ENCODE measurements around the gene DGKH. TPM values are rescaled to one million over a fixed set of nuclear protein-coding genes. Genes with fewer than 3 reads are reported as not detected.

Gene DGKH
- total and polyA plus RNA-seq, 2 experiments from 2014 or later = 3.6 to 7.2 TPM

DNA sequence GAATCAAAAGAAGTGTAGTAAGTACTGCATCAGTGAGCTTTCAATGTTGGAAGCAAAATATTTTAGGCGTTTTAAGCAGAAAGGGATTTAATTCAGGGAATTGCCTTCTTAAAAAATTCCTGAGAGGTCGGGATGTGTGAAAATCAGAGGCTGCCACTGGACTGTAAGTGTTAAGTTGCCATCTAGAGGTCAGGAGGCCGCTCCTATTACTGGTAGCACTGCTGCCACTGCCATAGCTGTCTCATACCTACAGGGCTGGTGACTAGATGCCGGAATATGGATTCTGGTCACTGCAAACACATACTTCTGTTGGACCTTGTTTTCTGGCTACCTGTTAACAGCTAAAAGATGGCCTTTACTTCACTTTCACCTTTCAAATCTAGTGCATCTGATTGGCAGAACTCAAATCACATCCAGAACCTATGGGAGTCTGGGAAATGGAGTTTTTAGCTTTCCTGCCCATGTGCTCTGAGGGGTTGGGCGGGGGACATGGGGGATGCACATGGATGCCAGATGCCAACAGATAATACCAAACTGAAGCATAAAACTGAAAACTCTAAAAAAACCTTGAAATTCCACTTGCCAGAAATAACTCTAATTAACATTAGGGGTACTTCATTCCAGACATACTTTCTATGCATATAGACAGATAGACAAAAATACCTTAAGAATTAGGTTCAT lies 29.8 kb downstream of the DGKH start:
- Histone ChIP-seq H3K36me3 (replicated peaks; ENCODE audit: insufficient read depth, low read depth) (no peaks in the 10 kb centered on the region), H3K27ac (no peak overlapping the region), H3K9me3 (ENCODE audit: low read depth) (no peaks in the 10 kb centered on the region), H4K20me1 (ENCODE audit: insufficient read depth, poor library complexity, severe bottlenecking) (no peaks in the 10 kb centered on the region), H3K4me2 (no peak overlapping the region), H3K27me3 (no peaks in the 10 kb centered on the region), H3K4me3 (no peak overlapping the region), H3K4me1 (ENCODE audit: insufficient read depth) (no peaks in the 10 kb centered on the region), H3K9me2 (replicated peaks; ENCODE audit: insufficient read depth) (no peaks in the 10 kb centered on the region), H3K79me2 (no peaks in the 10 kb centered on the region), H2AFZ (no peak overlapping the region)
- 79% methylated on average over 5 of the region's 5 CpGs for WGBS (ENCODE audit: low lambda C conversion rate, missing lambda C conversion rate)
- no peak for TF ChIP-seq EZH2phosphoT487 (IDR thresholded peaks at IDR 0.05; ENCODE audit: low read depth, severe bottlenecking, unreplicated experiment)
- TF ChIP-seq, protein P1, sequence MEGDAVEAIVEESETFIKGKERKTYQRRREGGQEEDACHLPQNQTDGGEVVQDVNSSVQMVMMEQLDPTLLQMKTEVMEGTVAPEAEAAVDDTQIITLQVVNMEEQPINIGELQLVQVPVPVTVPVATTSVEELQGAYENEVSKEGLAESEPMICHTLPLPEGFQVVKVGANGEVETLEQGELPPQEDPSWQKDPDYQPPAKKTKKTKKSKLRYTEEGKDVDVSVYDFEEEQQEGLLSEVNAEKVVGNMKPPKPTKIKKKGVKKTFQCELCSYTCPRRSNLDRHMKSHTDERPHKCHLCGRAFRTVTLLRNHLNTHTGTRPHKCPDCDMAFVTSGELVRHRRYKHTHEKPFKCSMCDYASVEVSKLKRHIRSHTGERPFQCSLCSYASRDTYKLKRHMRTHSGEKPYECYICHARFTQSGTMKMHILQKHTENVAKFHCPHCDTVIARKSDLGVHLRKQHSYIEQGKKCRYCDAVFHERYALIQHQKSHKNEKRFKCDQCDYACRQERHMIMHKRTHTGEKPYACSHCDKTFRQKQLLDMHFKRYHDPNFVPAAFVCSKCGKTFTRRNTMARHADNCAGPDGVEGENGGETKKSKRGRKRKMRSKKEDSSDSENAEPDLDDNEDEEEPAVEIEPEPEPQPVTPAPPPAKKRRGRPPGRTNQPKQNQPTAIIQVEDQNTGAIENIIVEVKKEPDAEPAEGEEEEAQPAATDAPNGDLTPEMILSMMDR (IDR thresholded peaks at IDR 0.05; ENCODE audit: poor library complexity) = no peak
- TF ChIP-seq EZH2 (IDR thresholded peaks at IDR 0.05; ENCODE audit: borderline replicate concordance) = no peak
- no peak for DNase-seq (ENCODE audit: low spot score)

GRCh38 chr13:42083138-42083770 lies 34.8 kb downstream of the DGKH start:
- Histone ChIP-seq H3K9me3 (ENCODE audit: low read depth) (no peaks in the 10 kb centered on the region), H3K9me2 (replicated peaks; ENCODE audit: insufficient read depth) (no peaks in the 10 kb centered on the region), H3K79me2 (no peaks in the 10 kb centered on the region), H3K4me3 (no peak overlapping the region), H3K27me3 (no peaks in the 10 kb centered on the region), H3K4me1 (ENCODE audit: insufficient read depth) (no peaks in the 10 kb centered on the region), H2AFZ (no peak overlapping the region), H4K20me1 (ENCODE audit: insufficient read depth, poor library complexity, severe bottlenecking) (no peaks in the 10 kb centered on the region), H3K36me3 (replicated peaks; ENCODE audit: insufficient read depth, low read depth) (no peaks in the 10 kb centered on the region), H3K27ac (no peak overlapping the region), H3K4me2 (no peak overlapping the region)
- TF ChIP-seq, protein P1 (IDR thresholded peaks at IDR 0.05; ENCODE audit: poor library complexity) = no peak
- TF ChIP-seq EZH2phosphoT487 (IDR thresholded peaks at IDR 0.05; ENCODE audit: low read depth, severe bottlenecking, unreplicated experiment) (no peak), EZH2 (IDR thresholded peaks at IDR 0.05; ENCODE audit: borderline replicate concordance) (no peak)
- 95% methylated on average over 16 of the region's 16 CpGs for WGBS (ENCODE audit: low lambda C conversion rate, missing lambda C conversion rate)
- DNase-seq (ENCODE audit: low spot score) = no peak

- no peak overlapping the region for H2AFZ ChIP-seq
- WGBS (ENCODE audit: low lambda C conversion rate, missing lambda C conversion rate) = 78% methylated on average over 1 of the region's 1 CpG
- no peaks in the 10 kb centered on the region for H3K9me2 ChIP-seq (replicated peaks; ENCODE audit: insufficient read depth)
- TF ChIP-seq, protein P1 (IDR thresholded peaks at IDR 0.05; ENCODE audit: poor library complexity) = no peak
- no peak for TF ChIP-seq EZH2phosphoT487 (IDR thresholded peaks at IDR 0.05; ENCODE audit: low read depth, severe bottlenecking, unreplicated experiment)
- TF ChIP-seq EZH2 (IDR thresholded peaks at IDR 0.05; ENCODE audit: borderline replicate concordance) = no peak
- no peaks in the 10 kb centered on the region for H3K36me3 ChIP-seq (replicated peaks; ENCODE audit: insufficient read depth, low read depth)
- DNase-seq (ENCODE audit: low spot score) = no peak
- H3K4me2 ChIP-seq = no peak overlapping the region
- no peak overlapping the region for H3K4me3 ChIP-seq
- no peaks in the 10 kb centered on the region for H3K4me1 ChIP-seq (ENCODE audit: insufficient read depth)
- H3K27ac ChIP-seq = no peak overlapping the region
- no peaks in the 10 kb centered on the region for H4K20me1 ChIP-seq (ENCODE audit: insufficient read depth, poor library complexity, severe bottlenecking)
- H3K9me3 ChIP-seq (ENCODE audit: low read depth) = no peaks in the 10 kb centered on the region
- no peaks in the 10 kb centered on the region for H3K27me3 ChIP-seq
- H3K79me2 ChIP-seq = no peaks in the 10 kb centered on the region
Measured at GRCh38 chr13:42084722-42085121, 36.3 kb downstream of the DGKH start.
